H1 (cell line): ENCODE measurements around the gene B3GAT1. TPM values are rescaled to one million over a fixed set of nuclear protein-coding genes. Genes with fewer than 3 reads are reported as not detected.

Experiments used
- CTCF ChIA-PET: fragments of 300-600 bp; sonication (Branson Sonifier 250); formaldehyde crosslinking; loops from one replicate; lab custom pipeline; 2021; ENCODE audit not compliant: partially characterized antibody; lab: Charles Lee
- POLR2A ChIA-PET: fragments of 300-600 bp; sonication (Branson Sonifier 250); formaldehyde crosslinking; loops from one replicate; lab custom pipeline; 2021; ENCODE audit warnings: inconsistent platforms; ENCODE audit not compliant: partially characterized antibody; lab: Charles Lee
- DNase-seq, 2 experiments: peaks; one replicate each; pipeline versions ENCODE4 v3.0.0 to v3.0.0-alpha.2; 2010 to 2022; ENCODE audit warnings: low spot score in 2 of 2, low read depth in 1 of 2, mixed read lengths in 1 of 2
- FAIRE-seq: peaks from 2 replicates; lab custom pipeline; 2011; peaks lifted over from hg19 to GRCh38; lab: Jason Lieb, UNC
- H2AFZ ChIP-seq: 2 replicates; pipeline ENCODE4 v1.8.1; 2012; ENCODE audit warnings: low read length, inconsistent platforms
- H2AK5ac ChIP-seq: 2 replicates; pipeline ENCODE4 v1.6.1; 2013; ENCODE audit warnings: low read depth, low read length
- H2BK120ac ChIP-seq: replicated peaks from 2 replicates; pipeline ENCODE3; 2013; ENCODE audit warnings: low read depth, low read length, inconsistent platforms
- H2BK12ac ChIP-seq: 2 replicates; pipeline ENCODE4 v1.6.1; 2013; ENCODE audit warnings: low read depth, low read length
- H2BK15ac ChIP-seq: 2 replicates; pipeline ENCODE4 v1.6.1; 2013; ENCODE audit warnings: low read length
- H2BK20ac ChIP-seq: 2 replicates; pipeline ENCODE4 v1.6.1; 2013; ENCODE audit warnings: low read length
- H2BK5ac ChIP-seq: 2 replicates; pipeline ENCODE4 v1.6.1; 2013; ENCODE audit warnings: low read depth, low read length
- H3K14ac ChIP-seq: 2 replicates; pipeline ENCODE4 v1.6.1; 2013; ENCODE audit warnings: inconsistent platforms; ENCODE audit not compliant: insufficient read length
- H3K18ac ChIP-seq: 2 replicates; pipeline ENCODE4 v1.6.1; 2013; ENCODE audit warnings: low read length; ENCODE audit errors: extremely low read depth
- H3K23ac ChIP-seq: 2 replicates; pipeline ENCODE4 v1.6.1; 2013; ENCODE audit warnings: inconsistent platforms; ENCODE audit not compliant: insufficient read length
- H3K23me2 ChIP-seq: 2 replicates; pipeline ENCODE4 v1.6.1; 2013; ENCODE audit warnings: low read depth, low read length
- H3K27ac ChIP-seq: 2 replicates; pipeline ENCODE4 v1.6.1; 2011; ENCODE audit warnings: low read depth, low read length, inconsistent platforms
- H3K27me3 ChIP-seq, 4 experiments: replicated peaks in 1 of 4; 1 replicate in 1 of 4; 2 replicates in 3 of 4; pipeline versions ENCODE4 v1.6.1 to v1.8.1; 2011 to 2013; ENCODE audit warnings: low read length in 3 of 4, mild to moderate bottlenecking in 3 of 4, inconsistent platforms in 2 of 4, mixed read lengths in 2 of 4, moderate library complexity in 1 of 4; ENCODE audit not compliant: control insufficient read depth in 3 of 4, insufficient read depth in 3 of 4; ENCODE audit errors: extremely low read depth in 1 of 4
- H3K36me3 ChIP-seq, 4 experiments: 2 replicates each; pipeline versions ENCODE4 v1.6.1 to v1.8.1; 2011 to 2013; ENCODE audit warnings: mild to moderate bottlenecking in 4 of 4, low read length in 3 of 4, moderate library complexity in 2 of 4, control low read depth in 1 of 4, inconsistent platforms in 1 of 4; ENCODE audit not compliant: insufficient read depth in 4 of 4, control insufficient read depth in 2 of 4
- H3K4ac ChIP-seq: replicated peaks from 2 replicates; pipeline ENCODE3; 2013; ENCODE audit warnings: low read length, low read depth, mixed read lengths, inconsistent platforms; ENCODE audit not compliant: insufficient read length
- H3K4me1 ChIP-seq, 4 experiments: replicated peaks in 1 of 4; 1 replicate in 1 of 4; 2 replicates in 3 of 4; pipeline versions ENCODE4 v1.6.1 to v1.8.1; 2011 to 2013; ENCODE audit warnings: low read length in 3 of 4, inconsistent platforms in 2 of 4, mixed read lengths in 1 of 4; ENCODE audit not compliant: insufficient read depth in 4 of 4, control insufficient read depth in 3 of 4
- H3K4me2 ChIP-seq, 2 experiments: 2 replicates each; pipeline versions ENCODE4 v1.6.1 to v1.8.1; 2011 to 2013; ENCODE audit warnings: low read depth in 2 of 2, low read length in 2 of 2, control low read depth in 1 of 2, inconsistent platforms in 1 of 2, mild to moderate bottlenecking in 1 of 2; ENCODE audit not compliant: insufficient read depth in 1 of 2
- H3K4me3 ChIP-seq, 4 experiments: fragments of 200-600, 300-600 bp in 1 of 4; sonication (generic), shearing (Covaris generic), sonication (Bioruptor Twin) in 1 of 4; 2 replicates each; pipeline versions ENCODE4 v1.5.1 to v1.8.1; 2011 to 2016; ENCODE audit warnings: low read length in 4 of 4, low read depth in 3 of 4, control low read depth in 2 of 4, inconsistent platforms in 2 of 4, mild to moderate bottlenecking in 2 of 4, mixed read lengths in 1 of 4, moderate library complexity in 1 of 4; ENCODE audit not compliant: insufficient read depth in 2 of 4; ENCODE audit errors: extremely low read depth in 1 of 4
- H3K56ac ChIP-seq: replicated peaks from 2 replicates; pipeline ENCODE3; 2013; ENCODE audit warnings: low read depth, mild to moderate bottlenecking, mixed read lengths, low read length, inconsistent platforms; ENCODE audit not compliant: insufficient read length
- H3K79me1 ChIP-seq: 2 replicates; pipeline ENCODE4 v1.6.1; 2013; ENCODE audit warnings: low read depth, low read length, control low read depth
- H3K79me2 ChIP-seq, 2 experiments: 2 replicates each; pipeline versions ENCODE4 v1.6.1 to v1.8.1; 2012 to 2013; ENCODE audit warnings: low read length in 2 of 2, mild to moderate bottlenecking in 2 of 2, inconsistent platforms in 1 of 2; ENCODE audit not compliant: insufficient read depth in 2 of 2, control insufficient read depth in 1 of 2
- H3K9ac ChIP-seq, 4 experiments: replicated peaks in 1 of 4; 1 replicate in 1 of 4; 2 replicates in 3 of 4; pipeline versions ENCODE4 v1.6.1 to v1.8.1; 2011 to 2013; ENCODE audit warnings: low read depth in 3 of 4, low read length in 3 of 4, control low read depth in 2 of 4, mild to moderate bottlenecking in 2 of 4, moderate library complexity in 2 of 4, inconsistent platforms in 1 of 4; ENCODE audit errors: extremely low read depth in 1 of 4
- H3K9me3 ChIP-seq, 2 experiments: 2 replicates each; pipeline versions ENCODE4 v1.6.1 to v1.8.1; 2012 to 2013; ENCODE audit warnings: mild to moderate bottlenecking in 2 of 2, moderate library complexity in 2 of 2, control low read depth in 1 of 2, inconsistent platforms in 1 of 2, low read depth in 1 of 2, low read length in 1 of 2, mixed read lengths in 1 of 2; ENCODE audit not compliant: insufficient read depth in 2 of 2
- H4K20me1 ChIP-seq, 2 experiments: replicated peaks in 1 of 2; 2 replicates each; pipeline versions ENCODE3 to v1.8.1; 2011 to 2013; ENCODE audit warnings: inconsistent platforms in 2 of 2, low read length in 2 of 2, mild to moderate bottlenecking in 1 of 2; ENCODE audit not compliant: insufficient read depth in 2 of 2, control insufficient read depth in 1 of 2
- H4K5ac ChIP-seq: 2 replicates; pipeline ENCODE4 v1.6.1; 2013; ENCODE audit warnings: low read length, low read depth, mixed read lengths, inconsistent platforms; ENCODE audit not compliant: insufficient read length
- H4K8ac ChIP-seq: 2 replicates; pipeline ENCODE4 v1.8.0; 2013; ENCODE audit warnings: mild to moderate bottlenecking, moderate library complexity, low read length, inconsistent platforms; ENCODE audit not compliant: insufficient read depth; ENCODE audit errors: extremely low read depth
- H4K91ac ChIP-seq: replicated peaks from 2 replicates; pipeline ENCODE3; 2013; ENCODE audit warnings: low read length, mixed read lengths, inconsistent platforms; ENCODE audit not compliant: insufficient read length
- CREB1 ChIP-seq: IDR thresholded peaks from 2 replicates; pipeline ENCODE4 v1.6.1; 2012; ENCODE audit warnings: inconsistent platforms
- GABPA ChIP-seq: IDR thresholded peaks from 2 replicates; pipeline ENCODE4 v1.6.1; 2011; ENCODE audit warnings: mild to moderate bottlenecking, low read length, moderate library complexity, borderline replicate concordance; ENCODE audit not compliant: insufficient read depth
- GTF2F1 ChIP-seq: IDR thresholded peaks from 2 replicates; pipeline ENCODE4 v1.6.1; 2012; ENCODE audit warnings: low read depth, low read length, improper control_type of control experiment, borderline replicate concordance
- HDAC2 ChIP-seq, 2 experiments: fragments of 300-600 bp in 1 of 2; sonication (generic) in 1 of 2; IDR thresholded peaks; 2 replicates each; pipeline ENCODE4 v1.6.1; 2011 to 2012; ENCODE audit warnings: low read depth in 2 of 2, low read length in 2 of 2, mild to moderate bottlenecking in 2 of 2, moderate library complexity in 2 of 2, borderline replicate concordance in 1 of 2, inconsistent platforms in 1 of 2
- JUN ChIP-seq: IDR thresholded peaks from 2 replicates; pipeline ENCODE4 v1.6.1; 2011; ENCODE audit warnings: low read depth, mild to moderate bottlenecking, improper control_type of control experiment, low read length
- KDM4A ChIP-seq: IDR thresholded peaks from one replicate; pipeline ENCODE4 v1.7.1; 2012; ENCODE audit warnings: low read depth, mild to moderate bottlenecking, moderate library complexity, low read length, inconsistent platforms; ENCODE audit not compliant: severe bottlenecking
- NANOG ChIP-seq: IDR thresholded peaks from 2 replicates; pipeline ENCODE4 v1.6.1; 2011; ENCODE audit warnings: low read length, low read depth, mild to moderate bottlenecking, inconsistent platforms; ENCODE audit not compliant: insufficient read depth, poor library complexity, severe bottlenecking
- RNF2 ChIP-seq: fragments of 200-900, 300-1000 bp; sonication (generic); IDR thresholded peaks from 2 replicates; pipeline ENCODE4 v1.7.1; 2016; ENCODE audit warnings: borderline replicate concordance, low read depth, mild to moderate bottlenecking, antibody characterized with exemption, low read length; ENCODE audit not compliant: poor library complexity, severe bottlenecking; ENCODE audit errors: missing control alignments
- SIX5 ChIP-seq: IDR thresholded peaks from 2 replicates; pipeline ENCODE4 v1.6.1; 2011; ENCODE audit warnings: mild to moderate bottlenecking, low read depth, low read length
- WGBS, 2 experiments: shearing (Covaris generic) in 1 of 2; methylation state at CpG; one replicate each; pipeline versions ENCODE4 v1.1.6 to v1.1.7; 2013 to 2015; ENCODE audit warnings: low lambda C conversion rate in 2 of 2, mixed read lengths in 2 of 2, inconsistent platforms in 1 of 2, low coverage in 1 of 2, missing lambda C conversion rate in 1 of 2; ENCODE audit not compliant: insufficient replicate concordance in 2 of 2, insufficient coverage in 1 of 2, insufficient read length in 1 of 2; ENCODE audit errors: extremely low coverage in 1 of 2, missing lambda C conversion rate in 1 of 2; 5-methylcytosine and 5-hydroxymethylcytosine counted together
- polyA plus RNA-seq, 7 experiments: library from polyadenylated mRNA; depleted of rRNA in 3 of 7; stranded (reverse) in 5 of 7; unstranded in 2 of 7; fragments of >200 nt in 5 of 7; fragments of 200-250 nt in 2 of 7; gene quantifications; 1 replicate in 5 of 7; 2 replicates in 1 of 7; 4 replicates in 1 of 7; pipeline versions ENCODE4 v1.2.1 to v1.2.3, GENCODE V29; 2011 to 2013; ENCODE audit warnings: missing spikeins in 2 of 7, mixed read lengths in 2 of 7
- total RNA-seq: library from RNA; stranded (reverse); fragmentation: NEBNext Ultra II Directional; extraction: Animal tissue kit (Norgen Biotek cat#: 25700); gene quantifications from 2 replicates; pipeline ENCODE4 v1.2.1, GENCODE V29; 2021
- TF ChIP-seq, protein P1 (sequence below): IDR thresholded peaks from 2 replicates; pipeline ENCODE4 v1.6.1; 2012; ENCODE audit warnings: inconsistent platforms

Gene B3GAT1
- total and polyA plus RNA-seq, 2 of the 8 experiments (the other 6 are each of a cell fraction or from before 2014, with no cell fraction given), result 19.7 to 32.4 TPM

DNA sequence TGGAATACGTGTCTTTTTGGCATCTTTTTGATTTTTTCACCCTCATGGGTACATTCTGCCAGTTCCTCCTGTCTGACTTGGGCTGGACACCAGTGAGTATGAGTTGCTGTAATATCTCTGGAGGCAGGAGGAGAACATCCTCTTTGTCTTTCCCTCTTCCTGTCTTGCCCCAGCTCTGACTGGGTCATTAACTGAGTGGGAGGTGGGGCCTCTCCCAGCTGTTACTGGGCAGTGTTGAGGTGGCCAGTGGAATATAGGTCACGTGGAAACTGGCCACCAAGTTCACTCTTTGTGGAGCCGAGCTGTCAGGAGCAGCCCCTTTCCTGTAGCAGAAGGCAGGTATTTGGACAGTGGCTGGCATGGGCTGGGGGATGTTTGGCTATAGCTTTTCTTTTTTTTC lies 78.1 kb downstream of the B3GAT1 start:
- Histone ChIP-seq H4K91ac (no peak overlapping the region), H3K4me3 (no peak overlapping the region), H3K27ac (no peak overlapping the region), H4K8ac (no peak overlapping the region), H3K36me3 (no peaks in the 10 kb centered on the region), H3K4ac (no peak overlapping the region), H3K23me2 (peaks cover 8% of the 10 kb centered on the region; the same call in 1 of the 2 replicates), H3K9ac (no peak overlapping the region), H3K4me1 (peaks cover 0 to 5% (median 4%) of the 10 kb centered on the region in 4 experiments; a peak in 4 of 7 replicates), H3K9me3 (no peaks in the 10 kb centered on the region), H2BK15ac (no peak overlapping the region), H3K18ac (no peak overlapping the region), H3K27me3 (peaks cover 0 to 36% (median 24%) of the 10 kb centered on the region in 4 experiments; a peak in 5 of 7 replicates), H3K79me1 (no peaks in the 10 kb centered on the region), H2AFZ (no peak overlapping the region), H2BK12ac (no peak overlapping the region), H2AK5ac (no peak overlapping the region), H3K23ac (no peak overlapping the region), H3K14ac (no peak overlapping the region), H4K5ac (no peak overlapping the region), H2BK5ac (no peak overlapping the region), H2BK20ac (no peak overlapping the region; the same call in 1 of the 2 replicates), H3K56ac (no peak overlapping the region), H3K79me2 (no peaks in the 10 kb centered on the region), H3K4me2 (no peak overlapping the region), H4K20me1 (no peaks in the 10 kb centered on the region), H2BK120ac (no peak overlapping the region)
- no peak for TF ChIP-seq CREB1
- TF ChIP-seq RNF2, result no peak
- no peak for TF ChIP-seq JUN
- TF ChIP-seq GABPA, result no peak
- no peak for TF ChIP-seq HDAC2 (IDR thresholded peaks at IDR 0.05; ENCODE audit: borderline replicate concordance in 1 of 2, low read depth in 2 of 2, low read length in 2 of 2)
- TF ChIP-seq KDM4A, result no peak
- TF ChIP-seq, protein P1, sequence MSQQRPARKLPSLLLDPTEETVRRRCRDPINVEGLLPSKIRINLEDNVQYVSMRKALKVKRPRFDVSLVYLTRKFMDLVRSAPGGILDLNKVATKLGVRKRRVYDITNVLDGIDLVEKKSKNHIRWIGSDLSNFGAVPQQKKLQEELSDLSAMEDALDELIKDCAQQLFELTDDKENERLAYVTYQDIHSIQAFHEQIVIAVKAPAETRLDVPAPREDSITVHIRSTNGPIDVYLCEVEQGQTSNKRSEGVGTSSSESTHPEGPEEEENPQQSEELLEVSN, result no peak
- no peak for TF ChIP-seq NANOG
- no peak for TF ChIP-seq GTF2F1
- no peak for TF ChIP-seq SIX5
- CTCF ChIA-PET, result interaction anchor here (0.6 to 2.1 kb wide), 6 partner anchors 10 to 72 kb away, joined by 3 to 9 read pairs (median 4); no protein-coding TSS in a partner anchor
- DNase-seq (no peak), FAIRE-seq (no peak)
- 77% methylated on average over 3 of the region's 3 CpGs; no CpG with 5 or more reads in 1 of the 2 experiments for WGBS, 2 experiments
- POLR2A ChIA-PET, result interaction anchor here (2.1 kb wide), 1 partner anchor 61 kb away, joined by 7 read pairs; no protein-coding TSS in a partner anchor
